ENCODE data around the gene LRRC7.

Gene LRRC7

DNA sequence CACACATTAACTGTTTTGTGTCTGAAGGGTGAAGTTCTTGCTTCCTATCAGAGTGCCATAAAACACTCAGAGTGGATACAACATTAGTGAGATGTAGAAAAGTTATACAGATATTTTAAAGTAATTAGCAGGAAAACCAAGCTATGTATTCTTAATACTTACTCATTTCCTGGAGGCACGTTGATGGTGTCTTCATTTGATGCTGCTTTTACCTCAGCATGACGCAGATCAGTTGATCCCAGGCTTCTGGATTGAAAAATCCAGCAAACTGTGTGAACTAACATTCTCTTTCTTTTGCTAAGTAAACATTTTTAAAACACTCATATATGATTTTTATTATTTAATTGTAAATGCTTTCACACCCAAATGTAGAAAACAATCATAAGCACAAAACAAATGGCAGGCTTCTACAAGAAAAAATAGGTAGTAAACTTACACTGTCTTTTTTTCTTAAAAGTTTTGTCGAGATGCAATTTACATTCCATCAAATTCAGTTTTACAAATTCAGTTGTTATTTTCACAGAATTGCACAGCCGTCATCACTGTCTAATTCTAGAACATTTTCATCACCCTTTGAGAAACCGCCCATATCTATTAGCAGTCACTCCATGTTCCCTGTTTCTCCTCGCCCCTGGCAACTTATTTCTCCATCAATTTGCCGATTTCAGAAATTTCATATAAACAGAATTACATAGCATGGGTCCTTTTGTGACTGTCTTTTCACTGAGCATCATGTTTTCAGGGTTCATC, 198.9 kb downstream of the LRRC7 start:
- DNase-seq (ENCODE audit: low read depth in 2 of 2) = no peak

GRCh38 chr1:69776555-69776954, 208.8 kb downstream of the LRRC7 start:
- DNase-seq (ENCODE audit: low read depth in 2 of 2) = no peak

- DNase-seq (ENCODE audit: low read depth in 2 of 2) = no peak
Observed at GRCh38 chr1:69777423-69777822, 209.7 kb downstream of the LRRC7 start.

- no peak for DNase-seq (ENCODE audit: low read depth in 2 of 2)
Observed at GRCh38 chr1:69777971-69778370, 210.2 kb downstream of the LRRC7 start.

GRCh38 chr1:69787151-69787550, 219.4 kb downstream of the LRRC7 start:
- no peak for DNase-seq (ENCODE audit: low read depth in 2 of 2)

DNA sequence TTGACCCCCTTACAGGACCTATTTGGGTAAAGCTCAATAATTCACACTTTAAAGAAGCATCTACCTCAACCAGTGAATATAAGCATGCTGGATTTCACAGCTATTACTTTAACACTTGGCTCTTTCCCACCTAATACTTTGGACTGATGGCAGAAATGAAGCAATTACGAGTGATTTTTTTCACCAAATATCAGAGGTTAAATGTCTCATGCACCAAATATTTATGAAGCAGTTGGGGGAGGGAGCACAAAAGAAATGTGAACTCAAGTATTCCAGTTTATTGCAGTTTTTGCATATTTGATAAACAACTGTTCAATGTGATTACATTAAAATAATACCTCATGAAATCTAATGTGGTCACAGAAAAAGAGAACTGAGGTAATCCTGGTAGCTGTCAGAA, 223.6 kb downstream of the LRRC7 start:
- no peak for DNase-seq (ENCODE audit: low read depth in 2 of 2)

DNA sequence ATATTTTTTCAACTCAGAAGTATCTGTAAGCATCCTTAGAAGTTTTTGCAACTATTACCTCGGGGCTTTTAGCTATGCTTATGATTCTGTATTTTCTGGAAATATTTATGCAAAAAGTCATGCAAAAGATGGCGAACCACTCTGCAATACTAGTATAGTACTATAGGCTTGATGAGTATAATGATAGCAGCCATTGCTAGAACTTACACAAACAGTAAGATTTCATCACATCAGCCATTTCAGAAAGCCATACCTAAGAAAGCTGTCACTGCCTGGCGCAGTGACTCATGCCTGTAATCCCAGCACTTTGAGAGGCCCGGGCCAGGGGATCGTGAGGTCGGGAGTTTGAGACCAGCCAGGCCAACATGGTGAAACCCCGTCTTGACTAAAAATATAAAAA, 227.1 kb downstream of the LRRC7 start:
- no peak for DNase-seq (ENCODE audit: low read depth in 2 of 2)

GRCh38 chr1:69814926-69815325, 247.2 kb downstream of the LRRC7 start:
- DNase-seq (ENCODE audit: low read depth in 2 of 2) = no peak

- DNase-seq (ENCODE audit: low read depth in 2 of 2) = no peak
Observed at GRCh38 chr1:69824932-69825331, 257.2 kb downstream of the LRRC7 start.

- no peak for DNase-seq (ENCODE audit: low read depth in 2 of 2)
Observed at GRCh38 chr1:69827732-69828131, 260.0 kb downstream of the LRRC7 start.

GRCh38 chr1:69833536-69833935, 265.8 kb downstream of the LRRC7 start:
- no peak for DNase-seq (ENCODE audit: low read depth in 2 of 2)

- no peak for DNase-seq (ENCODE audit: low read depth in 2 of 2)
Observed at GRCh38 chr1:69834336-69834735, 266.6 kb downstream of the LRRC7 start.

- no peak for DNase-seq (ENCODE audit: low read depth in 2 of 2)
Observed at GRCh38 chr1:69835955-69836354, 268.2 kb downstream of the LRRC7 start.

DNA sequence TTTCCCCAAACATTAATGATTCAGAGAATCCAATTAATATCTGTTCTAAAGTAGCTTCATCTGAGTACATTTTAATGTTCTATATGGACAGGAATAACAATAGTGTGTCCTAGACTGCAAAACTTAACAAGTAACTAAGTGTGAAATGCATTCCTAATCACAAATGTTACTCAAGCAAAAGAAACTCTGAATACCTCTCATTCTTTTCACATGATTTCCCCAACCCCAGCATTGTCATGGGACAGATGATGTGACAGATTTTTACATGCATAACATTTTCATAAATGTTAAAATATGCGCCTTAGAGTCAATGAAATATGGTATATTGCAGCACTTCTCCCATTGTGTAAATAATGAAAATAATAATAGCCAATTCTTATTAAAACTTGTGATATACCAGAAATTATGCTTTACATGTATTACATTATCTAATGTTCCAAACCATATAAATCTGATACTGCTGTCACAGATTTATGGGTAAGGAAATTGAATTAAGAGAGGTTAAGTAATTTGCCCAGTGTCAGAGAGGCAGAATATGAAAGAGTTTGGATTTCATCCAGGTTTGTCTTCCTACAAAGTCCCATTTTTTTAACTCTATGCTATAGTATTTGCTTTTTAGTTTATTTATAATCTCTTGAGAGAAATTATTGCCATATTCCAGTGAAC, 269.4 kb downstream of the LRRC7 start:
- DNase-seq (ENCODE audit: low read depth in 2 of 2) = no peak

DNA sequence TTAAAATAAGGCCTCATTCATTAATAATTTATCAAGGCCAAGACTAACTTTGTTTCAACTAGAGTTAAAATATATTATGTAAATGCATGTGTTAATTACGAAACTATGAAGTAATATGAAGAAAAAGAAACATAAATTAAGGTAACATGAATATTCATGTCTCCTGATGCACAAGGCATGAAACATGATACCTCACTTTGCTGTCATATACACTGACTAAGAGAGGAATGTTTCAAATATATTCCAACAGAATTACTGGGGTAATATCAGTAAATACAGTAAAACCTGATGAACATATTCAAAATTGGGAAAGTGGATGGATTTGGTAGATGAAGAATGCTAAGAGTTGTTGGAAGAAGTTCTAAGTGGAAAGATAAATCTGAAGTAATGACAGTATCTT, 274.6 kb downstream of the LRRC7 start:
- no peak for DNase-seq (ENCODE audit: low read depth in 2 of 2)

GRCh38 chr1:69845655-69846054, 277.9 kb downstream of the LRRC7 start:
- DNase-seq (ENCODE audit: low read depth in 2 of 2) = no peak

- no peak for DNase-seq (ENCODE audit: low read depth in 2 of 2)
Observed at GRCh38 chr1:69846267-69846666, 278.5 kb downstream of the LRRC7 start.

- DNase-seq (ENCODE audit: low read depth in 2 of 2) = no peak
Observed at GRCh38 chr1:69847670-69848069, 279.9 kb downstream of the LRRC7 start.

- DNase-seq (ENCODE audit: low read depth in 2 of 2) = no peak
Observed at GRCh38 chr1:69852151-69852550, 284.4 kb downstream of the LRRC7 start.

DNA sequence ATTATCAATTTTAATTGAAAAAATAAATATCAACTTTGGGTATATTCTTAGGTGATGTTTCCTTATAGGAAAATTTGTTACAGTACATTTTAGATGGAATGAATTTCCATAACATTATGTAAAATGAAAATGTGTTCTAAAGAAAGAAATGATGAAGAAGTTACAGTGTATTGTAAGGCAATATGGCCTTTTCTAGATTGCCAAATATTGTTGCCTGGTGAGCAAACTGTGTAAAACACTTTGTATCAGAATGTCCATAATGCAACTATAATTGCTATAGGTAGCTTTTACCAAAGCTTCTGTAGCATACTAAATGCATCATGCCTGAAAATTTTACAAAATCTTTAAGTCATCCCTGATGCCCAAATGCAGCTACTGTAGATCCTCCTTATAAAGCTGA, 285.0 kb downstream of the LRRC7 start:
- DNase-seq (ENCODE audit: low read depth in 2 of 2) = no peak

DNA sequence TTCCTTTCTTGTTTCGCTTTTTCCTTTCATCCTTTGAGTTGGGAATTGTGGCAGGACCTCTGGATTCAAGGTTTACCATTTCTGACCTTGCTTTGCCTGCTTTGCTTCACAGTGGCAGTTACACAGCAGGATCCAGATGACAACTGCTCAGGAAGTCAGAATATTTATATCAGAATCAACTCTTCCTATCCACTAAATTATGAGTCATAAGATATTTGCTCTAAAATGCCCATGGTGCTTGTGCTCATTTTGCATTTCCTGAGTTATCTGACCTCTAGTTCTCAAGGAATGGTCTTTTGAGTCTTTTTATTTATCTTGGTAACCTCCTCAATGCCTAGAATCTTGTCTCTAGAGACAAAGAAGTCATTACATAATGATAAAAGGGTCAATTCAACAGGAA, 290.8 kb downstream of the LRRC7 start:
- DNase-seq (ENCODE audit: low read depth in 2 of 2) = no peak

- no peak for DNase-seq (ENCODE audit: low read depth in 2 of 2)
Observed at GRCh38 chr1:69861641-69862040, 293.9 kb downstream of the LRRC7 start.

GRCh38 chr1:69862906-69863305, 295.2 kb downstream of the LRRC7 start:
- DNase-seq (ENCODE audit: low read depth in 2 of 2) = no peak

GRCh38 chr1:69863704-69864103, 296.0 kb downstream of the LRRC7 start:
- DNase-seq (ENCODE audit: low read depth in 2 of 2) = no peak

All from stimulated activated CD4-positive, alpha-beta T cell treated with anti-CD3 and anti-CD28 coated beads, Interleukin-1b, Interleukin-23, amount 100 ng/mL, for 1 hour (primary cell).